Esophagus squamous epithelium (tissue), 5 donors: ENCODE results near the gene SMARCA4. TPM values are rescaled to one million over a fixed set of nuclear protein-coding genes. Genes with fewer than 3 reads are reported as not detected.
"Not testable (repeated sequence)": the region's sequence is repeated elsewhere in the genome, so short reads cannot be mapped to it uniquely, and the experiment has no call there.

Source experiments
- DNase-seq: peaks from one replicate; lab custom pipeline; 2025; lab: John Stamatoyannopoulos, UW
- H3K27ac ChIP-seq, 4 donors: fragments of 200-600 bp; sonication (generic); one replicate each; pipeline ENCODE4 v1.5.1; 2016 to 2019; ENCODE audit warnings: mild to moderate bottlenecking in 1 of 4
- H3K27me3 ChIP-seq, 4 donors: fragments of 200-600 bp; sonication (generic); 1 replicate in 3 of 4; 2 replicates in 1 of 4; pipeline versions ENCODE4 v1.5.1 to v1.6.0; 2017 to 2021; ENCODE audit warnings: antibody characterized with exemption in 1 of 4
- H3K36me3 ChIP-seq, 3 donors: fragments of 200-600 bp; sonication (generic); one replicate each; pipeline ENCODE4 v1.5.1; 2016 to 2019
- H3K4me1 ChIP-seq, 3 donors: fragments of 200-600 bp; sonication (generic); one replicate each; pipeline ENCODE4 v1.5.1; 2017 to 2019
- H3K4me3 ChIP-seq, 4 donors: fragments of 200-600 bp; sonication (generic); 1 replicate in 3 of 4; 2 replicates in 1 of 4; pipeline ENCODE4 v1.5.1; 2016 to 2019; ENCODE audit warnings: mild to moderate bottlenecking in 2 of 4, moderate library complexity in 1 of 4
- H3K9me3 ChIP-seq, 3 donors: fragments of 200-600 bp; sonication (generic); one replicate each; pipeline ENCODE4 v1.5.1; 2016 to 2019
- CTCF ChIP-seq, 6 experiments: fragments of 450-650 bp in 4 of 6; fragments of 200-600 bp in 2 of 6; sonication (generic) in 2 of 6; IDR thresholded peaks; one replicate each; pipeline ENCODE4 v1.5.1; 2016 to 2019; ENCODE audit warnings: antibody characterized with exemption in 6 of 6, mild to moderate bottlenecking in 4 of 6, moderate library complexity in 4 of 6
- POLR2A ChIP-seq, 4 donors: fragments of 450-650 bp; IDR thresholded peaks; one replicate each; pipeline ENCODE4 v1.6.1; 2017; ENCODE audit warnings: antibody characterized with exemption in 4 of 4, mild to moderate bottlenecking in 4 of 4, moderate library complexity in 3 of 4
- WGBS, 2 donors: methylation state at CpG; one replicate each; pipeline ENCODE4 v1.1.5; 2018; 5-methylcytosine and 5-hydroxymethylcytosine counted together
- intact Hi-C: fragments of 100-400 bp; cut with DNase I; formaldehyde crosslinking; loops from one replicate; pipeline ENCODE4 v1.15.0; 2022
- total RNA-seq, 4 donors: library from RNA; depleted of rRNA; stranded (reverse); fragments of >200 nt; gene quantifications; one replicate each; pipeline ENCODE4 v1.1.0, GENCODE V29; 2016
- donor health status: DM: yes; HTN: yes; CAD: no.

Gene SMARCA4
- total RNA-seq, 4 donors from 2014 or later, result 62.8 to 142 (median 93.4) TPM

- Histone ChIP-seq H3K36me3 (peaks cover 0 to 28% (median 0%) of the 10 kb centered on the region in 3 donors), H3K27me3 (no peaks in the 10 kb centered on the region), H3K4me1 (peaks cover 0 to 15% (median 0%) of the 10 kb centered on the region in 3 donors), H3K9me3 (no peaks in the 10 kb centered on the region), H3K4me3 (no peak overlapping the region), H3K27ac (no peak overlapping the region)
- TF ChIP-seq POLR2A (IDR thresholded peaks at IDR 0.05) (no peak), CTCF (IDR thresholded peaks at IDR 0.05) (no peak)
- WGBS, 2 donors, result 81 to 97% methylated on average over 5 to 7 of the region's 9 CpGs
- intact Hi-C loops, result no loop called here
- DNase-seq, result no peak
These were observed 108.7 kb downstream of the SMARCA4 start for GRCh38 chr19:11069561-11069960.

GRCh38 chr19:11070123-11070522 is 109.3 kb downstream of the SMARCA4 start:
- Histone ChIP-seq H3K27ac (no peak overlapping the region), H3K36me3 (peaks cover 0 to 24% (median 0%) of the 10 kb centered on the region in 3 donors), H3K4me1 (peaks cover 0 to 15% (median 0%) of the 10 kb centered on the region in 3 donors), H3K4me3 (no peak overlapping the region), H3K27me3 (no peaks in the 10 kb centered on the region), H3K9me3 (no peaks in the 10 kb centered on the region)
- intact Hi-C loops, result no loop called here
- WGBS, 2 donors, result 93 to 100% methylated on average over 4 of the region's 4 CpGs
- no peak for DNase-seq
- no peak for TF ChIP-seq CTCF (IDR thresholded peaks at IDR 0.05)
- no peak for TF ChIP-seq POLR2A (IDR thresholded peaks at IDR 0.05)

GRCh38 chr19:11073568-11073967 is 112.7 kb downstream of the SMARCA4 start:
- H3K4me3 ChIP-seq, result no peak overlapping the region
- intact Hi-C loops, result no loop called here
- peaks cover 0 to 25% (median 0%) of the 10 kb centered on the region in 3 donors for H3K4me1 ChIP-seq
- H3K9me3 ChIP-seq, result no peaks in the 10 kb centered on the region
- no peaks in the 10 kb centered on the region for H3K27me3 ChIP-seq
- 89 to 93% methylated on average over 6 to 9 of the region's 9 CpGs for WGBS, 2 donors
- H3K36me3 ChIP-seq, result no peaks in the 10 kb centered on the region
- TF ChIP-seq CTCF (IDR thresholded peaks at IDR 0.05), result no peak
- no peak for TF ChIP-seq POLR2A (IDR thresholded peaks at IDR 0.05)
- no peak for DNase-seq
- no peak overlapping the region for H3K27ac ChIP-seq

- H3K9me3 ChIP-seq, H3K4me3 ChIP-seq, H3K27ac ChIP-seq, H3K27me3 ChIP-seq, H3K36me3 ChIP-seq, intact Hi-C loops, DNase-seq: not testable (repeated sequence)
- peaks cover 0 to 25% (median 0%) of the 10 kb centered on the region in 3 donors for H3K4me1 ChIP-seq
- 88 to 90% methylated on average over 9 of the region's 9 CpGs for WGBS, 2 donors
These were observed 116.0 kb downstream of the SMARCA4 start for GRCh38 chr19:11076792-11077191.

GRCh38 chr19:11078893-11079292 is 118.1 kb downstream of the SMARCA4 start:
- Histone ChIP-seq H3K36me3 (no peaks in the 10 kb centered on the region), H3K4me1 (peaks cover 2 to 28% (median 3%) of the 10 kb centered on the region in 3 donors), H3K4me3 (no peak overlapping the region), H3K27me3 (no peaks in the 10 kb centered on the region), H3K9me3 (no peaks in the 10 kb centered on the region), H3K27ac (no peak overlapping the region)
- DNase-seq, result no peak
- TF ChIP-seq POLR2A (IDR thresholded peaks at IDR 0.05) (no peak), CTCF (IDR thresholded peaks at IDR 0.05) (no peak)
- intact Hi-C loops, result no loop called here
- 87 to 94% methylated on average over 3 to 9 of the region's 11 CpGs for WGBS, 2 donors

GRCh38 chr19:11079999-11080398 is 119.2 kb downstream of the SMARCA4 start:
- WGBS, 2 donors, result 86 to 91% methylated on average over 9 of the region's 9 CpGs
- intact Hi-C loops, result no loop called here
- Histone ChIP-seq H3K4me3 (no peak overlapping the region), H3K36me3 (no peaks in the 10 kb centered on the region), H3K27ac (no peak overlapping the region), H3K4me1 (peaks cover 12 to 28% (median 13%) of the 10 kb centered on the region in 3 donors), H3K9me3 (no peaks in the 10 kb centered on the region), H3K27me3 (no peaks in the 10 kb centered on the region)
- TF ChIP-seq CTCF (IDR thresholded peaks at IDR 0.05) (no peak), POLR2A (IDR thresholded peaks at IDR 0.05) (no peak)
- DNase-seq, result no peak
